Calu3 (cell line): ENCODE data around the gene TRPM4. TPM values are rescaled to one million over a fixed set of nuclear protein-coding genes. Genes with fewer than 3 reads are reported as not detected.
A peak's percentile ranks its signal among the peaks of the same experiment; 100 is the strongest.

ENCODE experiments used
- Bru-seq: library from RNA; stranded (reverse); fragments of 400-500 nt; gene quantifications from one replicate; lab custom pipeline; 2021; lab: Mats Ljungman, UMichigan
- BruChase-seq, 2 experiments: library from RNA; stranded (reverse); fragments of 400-500 nt; gene quantifications; one replicate each; lab custom pipeline; 2021; lab: Mats Ljungman, UMichigan
- BruUV-seq: library from RNA; stranded (reverse); fragments of 400-500 nt; replicated peaks from 2 replicates; lab custom pipeline; 2021; lab: Mats Ljungman, UMichigan
- CTCF ChIA-PET: fragments of 300-600 bp; sonication (Branson Sonifier 250); formaldehyde crosslinking; loops from one replicate; lab custom pipeline; 2022; ENCODE audit warnings: antibody characterized with exemption; lab: Charles Lee
- DNase-seq: peaks from one replicate; pipeline ENCODE4 v3.0.0; 2022
- H3K27ac Mint-ChIP-seq: one replicate; pipeline ENCODE4 v1.8.0; 2022; ENCODE audit warnings: mixed read lengths; ENCODE audit not compliant: unreplicated experiment
- H3K27me3 Mint-ChIP-seq: one replicate; pipeline ENCODE4 v1.8.0; 2022; ENCODE audit warnings: mixed read lengths; ENCODE audit not compliant: unreplicated experiment
- H3K36me3 Mint-ChIP-seq: one replicate; pipeline ENCODE4 v1.8.0; 2022; ENCODE audit warnings: mild to moderate bottlenecking, moderate library complexity, mixed read lengths; ENCODE audit not compliant: insufficient read depth, unreplicated experiment
- H3K4me1 Mint-ChIP-seq: one replicate; pipeline ENCODE4 v1.8.0; 2022; ENCODE audit warnings: mild to moderate bottlenecking, low read depth, mixed read lengths; ENCODE audit not compliant: unreplicated experiment
- H3K4me3 Mint-ChIP-seq: one replicate; pipeline ENCODE4 v1.8.0; 2022; ENCODE audit warnings: mild to moderate bottlenecking, low read depth, moderate library complexity, mixed read lengths; ENCODE audit not compliant: unreplicated experiment
- H3K9me3 Mint-ChIP-seq: one replicate; pipeline ENCODE4 v1.8.0; 2022; ENCODE audit warnings: low read depth, mixed read lengths; ENCODE audit not compliant: unreplicated experiment
- CTCF ChIP-seq: fragments of 200-600 bp; IDR thresholded peaks from one replicate; pipeline ENCODE4 v1.8.0; 2022; ENCODE audit warnings: antibody characterized with exemption; ENCODE audit not compliant: unreplicated experiment
- intact Hi-C: fragments of 100-400 bp; cut with micrococcal nuclease; formaldehyde crosslinking; loops from one replicate; pipeline ENCODE4 v1.10.0; 2022; ENCODE audit not compliant: unreplicated experiment
- long read RNA-seq: library from polyadenylated mRNA; stranded (forward); transcript quantifications from one replicate; pipeline ENCODE4 v2.0.0, GENCODE V29; 2022
- total RNA-seq: library from RNA; stranded (reverse); gene quantifications from 2 replicates; pipeline ENCODE4 v1.2.3, GENCODE V29; 2022

TRPM4 gene
- 70.0 and 79.9 TPM in 2 replicates for total RNA-seq
- percentile 68 among the genes with signal in this experiment for Bru-seq, nascent RNA
- BruChase-seq, experiment 1, labeled RNA remaining after a 6-hour chase = percentile 76 among the genes with signal in this experiment
- BruChase-seq, experiment 2, labeled RNA remaining after a 2-hour chase = percentile 82 among the genes with signal in this experiment
- long read RNA-seq, full-length matches to known transcripts = 19 of 50 reads
- long read RNA-seq, partial matches to known transcripts = 22 of 50 reads
- long read RNA-seq, other reads (novel, unspliced or antisense) = 9 of 50 reads

- Mint-ChIP-seq H3K4me1 (peaks cover 16% of the 10 kb centered on the region), H3K36me3 (peaks cover 39% of the 10 kb centered on the region), H3K27me3 (peaks cover 53% of the 10 kb centered on the region), H3K27ac (peak within 1 kb of the TSS; percentile 47), H3K9me3 (peaks cover 14% of the 10 kb centered on the region), H3K4me3 (peak within 1 kb of the TSS; percentile 73)
- BruUV-seq = no TSS peak
- peak; percentile 98 for DNase-seq
- TF ChIP-seq CTCF = no peak
- intact Hi-C loops = no loop called here
- CTCF ChIA-PET = interaction anchor here (0.5 kb wide), 1 partner anchor 67 kb away, joined by 3 read pairs; no protein-coding TSS in a partner anchor
These were observed at the start of gene TRPM4 for GRCh38 chr19:49157445-49158224. TSS of gene TRPM4 (plus strand) at chr19:49157792. CDS start at chr19:49157867, 75 bp downstream.

GRCh38 chr19:49109051-49109450, 48.5 kb upstream of the TRPM4 start:
- no peak for TF ChIP-seq CTCF
- BruUV-seq = no TSS peak
- CTCF ChIA-PET = interaction anchor here (0.6 kb wide), 1 partner anchor 90 kb away, joined by 3 read pairs; no protein-coding TSS in a partner anchor
- DNase-seq = no peak
- Mint-ChIP-seq H3K4me3 (no peak overlapping the region), H3K36me3 (peaks cover 60% of the 10 kb centered on the region), H3K4me1 (peaks cover 11% of the 10 kb centered on the region), H3K27ac (no peak overlapping the region), H3K9me3 (no peaks in the 10 kb centered on the region), H3K27me3 (no peaks in the 10 kb centered on the region)
- intact Hi-C loops = no loop called here

- no peak overlapping the region for H3K4me3 Mint-ChIP-seq
- H3K9me3 Mint-ChIP-seq = no peaks in the 10 kb centered on the region
- CTCF ChIA-PET = interaction anchor here (0.6 kb wide), 1 partner anchor 89 kb away, joined by 3 read pairs; no protein-coding TSS in a partner anchor
- BruUV-seq = no TSS peak
- TF ChIP-seq CTCF = no peak
- no peaks in the 10 kb centered on the region for H3K27me3 Mint-ChIP-seq
- no peak for DNase-seq
- intact Hi-C loops = no loop called here
- H3K27ac Mint-ChIP-seq = no peak overlapping the region
- H3K36me3 Mint-ChIP-seq = peaks cover 57% of the 10 kb centered on the region
- peaks cover 12% of the 10 kb centered on the region for H3K4me1 Mint-ChIP-seq
These were observed 47.9 kb upstream of the TRPM4 start for GRCh38 chr19:49109569-49110233.

- CTCF ChIA-PET = interaction anchor here (0.6 kb wide), 1 partner anchor 319 kb away, joined by 3 read pairs; no protein-coding TSS in a partner anchor
- Mint-ChIP-seq H3K4me3 (no peak overlapping the region), H3K27me3 (no peaks in the 10 kb centered on the region), H3K36me3 (peaks cover 56% of the 10 kb centered on the region), H3K4me1 (peaks cover 12% of the 10 kb centered on the region), H3K27ac (no peak overlapping the region), H3K9me3 (no peaks in the 10 kb centered on the region)
- TF ChIP-seq CTCF = no peak
- no peak for DNase-seq
- intact Hi-C loops = no loop called here
- BruUV-seq = no TSS peak
These were observed 47.0 kb upstream of the TRPM4 start for GRCh38 chr19:49110567-49110966.
